ENCODE measurements around the gene NELFCD. TPM values are rescaled to one million over a fixed set of nuclear protein-coding genes. Genes with fewer than 3 reads are reported as not detected.

The NELFCD gene
- total and polyA plus RNA-seq, 4 donors: 31.5 to 93.9 (median 42.4) TPM

- Histone ChIP-seq H3K27ac (ENCODE audit: low read depth in 1 of 2, low read length in 1 of 2) (no peak overlapping the region), H3K36me3 (ENCODE audit: control insufficient read depth in 4 of 4, insufficient read depth in 4 of 4, low read length in 4 of 4) (peaks cover 18 to 32% (median 22%) of the 10 kb centered on the region in 4 donors), H3K4me3 (no peak overlapping the region), H3K9me3 (ENCODE audit: control insufficient read depth in 4 of 4, insufficient read depth in 3 of 4, low read length in 3 of 4) (no peaks in the 10 kb centered on the region), H3K27me3 (ENCODE audit: control insufficient read depth in 3 of 3, insufficient read depth in 3 of 3, low read length in 2 of 3) (no peaks in the 10 kb centered on the region), H3K9ac (ENCODE audit: insufficient read depth in 1 of 2, low read length in 2 of 2) (no peak overlapping the region), H3K4me1 (ENCODE audit: control insufficient read depth in 5 of 5, insufficient read depth in 5 of 5, low read length in 5 of 5) (peaks cover 0 to 22% (median 13%) of the 10 kb centered on the region in 5 donors)
- no peak for DNase-seq
- TF ChIP-seq, protein P1, sequence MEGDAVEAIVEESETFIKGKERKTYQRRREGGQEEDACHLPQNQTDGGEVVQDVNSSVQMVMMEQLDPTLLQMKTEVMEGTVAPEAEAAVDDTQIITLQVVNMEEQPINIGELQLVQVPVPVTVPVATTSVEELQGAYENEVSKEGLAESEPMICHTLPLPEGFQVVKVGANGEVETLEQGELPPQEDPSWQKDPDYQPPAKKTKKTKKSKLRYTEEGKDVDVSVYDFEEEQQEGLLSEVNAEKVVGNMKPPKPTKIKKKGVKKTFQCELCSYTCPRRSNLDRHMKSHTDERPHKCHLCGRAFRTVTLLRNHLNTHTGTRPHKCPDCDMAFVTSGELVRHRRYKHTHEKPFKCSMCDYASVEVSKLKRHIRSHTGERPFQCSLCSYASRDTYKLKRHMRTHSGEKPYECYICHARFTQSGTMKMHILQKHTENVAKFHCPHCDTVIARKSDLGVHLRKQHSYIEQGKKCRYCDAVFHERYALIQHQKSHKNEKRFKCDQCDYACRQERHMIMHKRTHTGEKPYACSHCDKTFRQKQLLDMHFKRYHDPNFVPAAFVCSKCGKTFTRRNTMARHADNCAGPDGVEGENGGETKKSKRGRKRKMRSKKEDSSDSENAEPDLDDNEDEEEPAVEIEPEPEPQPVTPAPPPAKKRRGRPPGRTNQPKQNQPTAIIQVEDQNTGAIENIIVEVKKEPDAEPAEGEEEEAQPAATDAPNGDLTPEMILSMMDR (IDR thresholded peaks at IDR 0.05; ENCODE audit: control extremely low read depth, extremely low read depth): no peak
- 86 to 89% methylated on average over 5 of the region's 5 CpGs for WGBS, 2 donors
- ATAC-seq (ENCODE audit: insufficient read depth, low FRiP score): no peak
Observed at GRCh38 chr20:59026904-59027740, 46.1 kb downstream of the NELFCD start.

DNA sequence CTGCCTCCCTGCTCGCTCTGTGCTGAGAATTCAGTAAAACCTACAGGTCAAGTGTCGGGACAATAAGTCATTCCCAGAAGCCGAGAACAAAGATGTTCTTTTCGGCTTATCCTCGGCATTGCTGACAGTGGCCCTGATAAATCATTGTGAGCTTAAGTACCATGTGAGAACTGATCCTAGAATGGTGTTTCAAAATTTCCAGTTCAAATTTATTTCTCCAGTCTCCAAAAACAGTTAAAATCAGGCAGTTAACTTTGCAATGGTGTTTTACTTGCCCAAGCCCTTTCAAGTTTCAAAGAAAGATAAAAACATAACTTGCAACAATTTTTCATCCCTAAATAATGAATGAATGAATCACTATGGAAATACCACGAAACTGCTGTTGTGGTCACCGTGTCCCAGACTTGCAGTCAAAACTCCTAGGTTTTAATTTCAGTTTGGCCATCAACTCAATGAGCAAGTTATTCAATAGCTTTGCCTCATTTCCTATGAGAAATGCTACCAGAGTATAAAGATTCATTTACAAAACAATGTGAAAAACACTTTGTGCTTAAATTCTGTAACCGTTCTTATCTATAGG is 46.8 kb downstream of the NELFCD start:
- no peaks in the 10 kb centered on the region for H3K27me3 ChIP-seq (ENCODE audit: control insufficient read depth in 3 of 3, insufficient read depth in 3 of 3, low read length in 2 of 3)
- ATAC-seq (ENCODE audit: insufficient read depth, low FRiP score): no peak
- no peak for DNase-seq
- no peak overlapping the region for H3K27ac ChIP-seq (ENCODE audit: low read depth in 1 of 2, low read length in 1 of 2)
- WGBS, 2 donors: 87 to 92% methylated on average over 8 of the region's 8 CpGs
- no peak overlapping the region for H3K9ac ChIP-seq (ENCODE audit: insufficient read depth in 1 of 2, low read length in 2 of 2)
- TF ChIP-seq, protein P1 (IDR thresholded peaks at IDR 0.05; ENCODE audit: control extremely low read depth, extremely low read depth): no peak
- peaks cover 0 to 25% (median 13%) of the 10 kb centered on the region in 5 donors for H3K4me1 ChIP-seq (ENCODE audit: control insufficient read depth in 5 of 5, insufficient read depth in 5 of 5, low read length in 5 of 5)
- H3K4me3 ChIP-seq: no peak overlapping the region
- H3K9me3 ChIP-seq (ENCODE audit: control insufficient read depth in 4 of 4, insufficient read depth in 3 of 4, low read length in 3 of 4): no peaks in the 10 kb centered on the region
- peaks cover 18 to 29% (median 21%) of the 10 kb centered on the region in 4 donors for H3K36me3 ChIP-seq (ENCODE audit: control insufficient read depth in 4 of 4, insufficient read depth in 4 of 4, low read length in 4 of 4)

GRCh38 chr20:59028812-59029211 is 47.8 kb downstream of the NELFCD start:
- Histone ChIP-seq H3K27ac (ENCODE audit: low read depth in 1 of 2, low read length in 1 of 2) (no peak overlapping the region), H3K9ac (ENCODE audit: insufficient read depth in 1 of 2, low read length in 2 of 2) (no peak overlapping the region), H3K4me3 (no peak overlapping the region), H3K9me3 (ENCODE audit: control insufficient read depth in 4 of 4, insufficient read depth in 3 of 4, low read length in 3 of 4) (no peaks in the 10 kb centered on the region), H3K27me3 (ENCODE audit: control insufficient read depth in 3 of 3, insufficient read depth in 3 of 3, low read length in 2 of 3) (no peaks in the 10 kb centered on the region), H3K36me3 (ENCODE audit: control insufficient read depth in 4 of 4, insufficient read depth in 4 of 4, low read length in 4 of 4) (peaks cover 16 to 22% (median 18%) of the 10 kb centered on the region in 4 donors), H3K4me1 (ENCODE audit: control insufficient read depth in 5 of 5, insufficient read depth in 5 of 5, low read length in 5 of 5) (peaks cover 0 to 27% (median 13%) of the 10 kb centered on the region in 5 donors)
- DNase-seq: no peak
- ATAC-seq (ENCODE audit: insufficient read depth, low FRiP score): no peak
- TF ChIP-seq, protein P1 (IDR thresholded peaks at IDR 0.05; ENCODE audit: control extremely low read depth, extremely low read depth): no peak
- WGBS, 2 donors: 44 to 63% methylated on average over 2 of the region's 2 CpGs

Data from lung (tissue), 12 donors.